Stimulated activated CD8-positive, alpha-beta memory T cell treated with anti-CD3 and anti-CD28 coated beads, Interleukin-7, amount 100 ng/mL, for 1 hour (primary cell): Measurements from ENCODE around the gene BACH1.

Experiments
- DNase-seq, 2 donors: peaks; one replicate each; pipeline ENCODE4 v3.0.0-alpha.2; 2020; ENCODE audit warnings: low read depth in 2 of 2

The BACH1 gene

DNA sequence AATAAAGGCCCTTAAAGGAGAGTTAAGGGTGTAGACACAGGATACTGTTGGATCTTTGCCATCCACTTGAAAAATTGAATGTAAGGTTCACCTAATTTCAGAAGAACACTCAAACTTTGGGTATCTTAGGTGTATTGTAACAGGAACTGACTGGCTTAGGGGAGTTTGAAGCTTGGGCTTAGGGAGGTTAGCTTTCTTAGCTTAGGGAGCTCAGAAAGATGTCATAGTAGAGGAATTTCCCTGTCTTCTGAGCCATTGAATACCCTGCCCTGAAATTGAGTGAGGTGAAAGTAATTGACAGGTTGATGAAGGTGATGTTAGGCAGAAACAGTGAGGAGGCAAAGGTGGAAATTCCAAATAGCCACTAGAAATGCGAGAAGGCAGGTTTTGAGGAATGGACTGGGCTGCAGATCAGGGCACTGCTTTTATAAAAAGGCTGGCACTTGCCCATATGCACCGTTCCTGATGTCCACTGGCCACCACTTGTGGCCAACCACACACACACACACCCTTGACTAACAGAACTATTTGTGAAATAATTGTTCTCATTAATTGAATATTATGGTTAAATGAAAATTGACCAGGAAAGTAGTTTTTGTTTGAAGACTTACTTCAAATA is 16.5 kb downstream of the BACH1 start:
- no peak for DNase-seq

DNA sequence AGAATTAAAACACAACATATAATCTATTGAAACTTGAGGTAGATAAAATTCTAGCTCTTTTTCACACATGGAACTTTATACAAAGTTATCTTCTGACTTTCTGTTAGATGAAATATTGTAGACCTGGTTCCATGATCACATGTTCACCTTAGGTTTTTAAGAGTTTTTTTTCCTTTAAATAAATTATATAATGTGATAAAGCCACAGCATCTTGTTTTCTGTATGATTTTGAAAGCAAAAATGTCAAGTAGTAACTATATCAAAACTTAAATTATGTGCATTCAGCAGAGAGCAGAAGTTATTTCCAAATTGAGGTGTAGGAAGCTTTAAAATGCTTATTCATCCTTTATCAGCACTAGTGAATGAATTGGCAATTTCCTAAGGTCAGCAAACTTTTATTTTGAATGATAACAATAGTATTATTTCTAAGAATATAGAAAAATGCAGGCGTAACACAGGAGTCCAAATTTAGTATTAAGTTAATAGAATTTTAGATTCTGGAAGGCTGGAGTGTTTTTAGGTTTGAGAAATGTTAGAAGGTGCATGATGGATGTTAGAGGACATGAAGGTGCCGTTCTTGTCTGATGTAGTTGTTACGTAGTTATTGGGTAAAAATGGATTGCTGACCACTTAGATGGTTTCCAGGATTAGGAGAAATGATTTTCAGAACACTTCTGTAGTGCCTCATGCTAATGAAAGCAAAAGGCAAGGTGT is 17.5 kb downstream of the BACH1 start:
- no peak for DNase-seq

DNA sequence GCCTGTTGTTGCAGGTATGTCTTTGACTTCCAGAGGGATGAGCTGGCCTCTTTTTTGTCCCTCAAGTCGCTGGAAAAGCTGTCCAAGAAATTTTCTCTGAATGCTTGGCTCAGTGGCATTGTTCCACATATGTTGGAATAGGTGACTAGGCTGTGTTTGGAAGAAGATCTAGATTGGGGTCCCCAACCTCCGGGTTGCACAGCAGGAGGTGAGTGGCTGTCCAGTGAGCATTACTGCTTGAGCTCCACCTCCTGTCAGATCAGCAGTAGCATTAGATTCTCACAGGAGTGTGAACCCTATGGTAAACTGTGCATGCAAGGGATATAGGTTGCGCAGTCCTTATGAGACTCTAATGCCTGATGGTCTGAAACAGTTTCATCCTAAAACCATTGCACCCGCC is 18.1 kb downstream of the BACH1 start:
- DNase-seq = no peak

DNA sequence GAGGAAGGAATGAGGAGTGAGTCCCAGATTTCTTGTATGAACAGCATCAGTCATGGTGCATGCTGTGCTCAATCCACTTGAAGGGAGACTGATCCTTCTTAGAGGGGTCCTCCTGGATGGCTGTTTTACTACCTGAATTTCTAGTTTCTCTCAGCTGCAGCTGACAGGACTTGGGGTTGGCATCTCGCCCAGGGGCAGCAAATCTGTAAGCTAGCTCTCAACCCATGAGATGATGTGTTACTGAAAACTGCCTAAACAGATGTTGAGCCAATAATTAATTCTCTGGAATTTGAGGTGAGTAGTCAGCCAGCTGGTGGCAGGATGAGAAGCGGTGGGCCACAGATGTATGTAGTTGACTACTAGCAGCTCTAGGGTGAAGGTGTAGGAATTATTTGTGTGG is 19.6 kb downstream of the BACH1 start:
- no peak for DNase-seq

DNA sequence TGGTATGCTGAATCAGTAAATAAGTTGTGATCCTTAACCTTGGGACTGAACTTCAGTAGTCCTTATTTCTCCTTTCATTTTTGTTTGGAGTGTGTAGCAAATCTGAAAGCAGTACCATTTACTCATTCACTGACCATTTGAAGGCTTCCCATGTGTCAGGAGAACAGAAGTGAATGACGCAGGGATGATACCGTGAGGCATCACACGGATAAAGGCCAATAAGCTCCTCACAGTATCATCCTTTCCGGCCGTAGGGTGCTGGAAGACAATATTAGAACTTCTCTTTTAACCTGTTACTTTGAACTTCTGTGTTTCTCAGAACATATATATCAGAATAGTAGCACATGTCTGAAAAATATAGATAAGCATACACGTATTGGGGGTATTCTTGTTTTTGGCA is 21.3 kb downstream of the BACH1 start:
- no peak for DNase-seq

DNA sequence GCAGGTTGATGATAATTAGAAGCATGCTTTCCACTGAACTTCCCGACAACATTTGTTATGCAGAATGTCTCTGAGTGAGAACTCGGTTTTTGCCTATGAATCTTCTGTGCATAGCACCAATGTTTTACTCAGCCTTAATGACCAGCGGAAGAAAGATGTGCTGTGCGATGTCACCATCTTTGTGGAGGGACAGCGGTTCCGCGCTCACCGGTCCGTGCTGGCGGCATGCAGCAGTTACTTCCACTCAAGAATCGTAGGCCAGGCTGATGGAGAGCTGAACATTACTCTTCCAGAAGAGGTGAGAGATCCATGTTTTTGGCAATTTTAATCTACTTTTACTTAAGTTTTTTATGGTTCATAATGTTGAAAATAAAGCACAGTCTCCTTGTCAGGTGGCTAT is 22.5 kb downstream of the BACH1 start:
- DNase-seq = no peak

DNA sequence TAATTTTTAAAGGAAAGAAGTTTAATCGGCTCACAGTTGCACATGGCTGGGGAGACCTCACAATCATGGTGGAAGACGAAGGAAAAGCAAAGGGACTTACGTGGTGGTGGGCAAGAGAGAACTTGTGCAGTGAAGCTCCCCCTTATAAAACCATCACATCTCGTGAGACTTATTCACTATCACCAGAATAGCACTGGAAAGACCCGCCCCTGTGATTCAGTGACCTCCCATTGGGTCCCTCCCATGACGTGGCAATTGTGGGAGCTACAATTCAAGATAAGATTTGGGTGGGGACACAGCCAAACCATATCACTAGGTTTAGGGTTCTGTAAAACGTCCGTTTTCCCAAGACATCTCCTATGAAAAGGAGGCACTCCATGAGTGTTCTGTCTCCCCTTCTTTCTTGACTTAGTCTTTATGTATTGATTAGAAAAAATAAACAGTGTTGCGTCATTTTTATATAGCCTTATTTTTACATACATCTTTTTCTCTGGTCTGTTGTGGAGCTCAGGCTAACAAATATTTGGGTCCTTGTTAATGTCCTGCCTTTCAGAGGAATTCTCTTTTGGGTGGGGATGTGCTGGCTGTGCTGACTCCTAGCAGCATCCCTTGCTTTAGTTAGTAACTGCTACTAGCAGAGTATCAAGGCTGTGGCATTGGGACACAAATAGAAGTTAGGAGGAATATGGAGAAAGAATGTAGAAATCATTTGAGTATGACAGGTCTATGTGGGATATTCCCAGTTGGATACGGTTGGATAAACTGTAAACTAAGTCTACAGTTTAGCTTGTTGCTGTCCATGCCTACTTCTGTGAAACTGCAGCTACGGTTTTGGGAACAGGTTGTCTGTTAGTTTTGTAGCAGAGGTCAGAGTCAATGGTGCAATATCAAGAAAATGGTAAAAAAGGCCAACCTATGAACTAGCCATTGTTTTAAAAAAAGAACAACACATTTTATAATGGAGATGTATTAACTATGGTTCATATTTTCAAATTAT is 23.5 kb downstream of the BACH1 start:
- no peak for DNase-seq

DNA sequence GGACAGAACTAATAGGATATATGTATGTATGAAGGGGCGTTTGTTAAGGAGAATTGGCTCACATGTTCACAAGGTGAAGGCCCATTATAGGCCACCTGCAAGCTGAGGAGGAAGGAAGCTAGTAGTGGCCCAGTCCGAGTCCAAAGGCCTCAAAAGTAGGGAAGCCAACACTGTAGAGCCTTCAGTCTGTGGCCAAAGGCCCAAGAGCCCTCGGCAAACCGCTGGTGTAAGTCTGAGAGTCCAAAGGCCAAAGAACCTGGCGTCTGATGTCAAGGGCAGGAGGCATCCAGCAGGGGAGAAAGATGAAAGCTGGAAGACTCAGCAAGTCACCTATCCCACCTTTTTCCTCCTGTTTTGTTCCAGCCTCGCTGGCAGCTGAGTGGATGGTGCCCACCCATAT is 24.5 kb downstream of the BACH1 start:
- no peak for DNase-seq

DNA sequence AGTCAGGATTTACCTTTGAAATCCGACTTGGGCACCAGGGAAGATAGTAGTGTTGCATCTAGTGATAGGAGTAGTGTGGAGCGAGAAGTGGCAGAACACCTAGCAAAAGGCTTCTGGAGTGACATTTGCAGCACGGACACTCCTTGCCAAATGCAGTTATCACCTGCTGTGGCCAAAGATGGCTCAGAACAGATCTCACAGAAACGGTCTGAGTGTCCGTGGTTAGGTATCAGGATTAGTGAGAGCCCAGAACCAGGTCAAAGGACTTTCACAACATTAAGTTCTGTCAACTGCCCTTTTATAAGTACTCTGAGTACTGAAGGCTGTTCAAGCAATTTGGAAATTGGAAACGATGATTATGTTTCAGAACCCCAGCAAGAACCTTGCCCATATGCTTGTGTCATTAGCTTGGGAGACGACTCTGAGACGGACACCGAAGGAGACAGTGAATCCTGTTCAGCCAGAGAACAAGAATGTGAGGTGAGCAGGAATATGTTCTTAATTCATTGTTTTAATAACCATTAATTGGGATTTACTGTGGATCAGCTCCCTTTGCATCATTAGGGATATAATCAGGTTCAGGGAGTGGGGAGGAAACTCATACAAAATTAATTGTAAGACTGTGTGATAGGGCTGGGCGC is 28.3 kb downstream of the BACH1 start:
- no peak for DNase-seq

DNA sequence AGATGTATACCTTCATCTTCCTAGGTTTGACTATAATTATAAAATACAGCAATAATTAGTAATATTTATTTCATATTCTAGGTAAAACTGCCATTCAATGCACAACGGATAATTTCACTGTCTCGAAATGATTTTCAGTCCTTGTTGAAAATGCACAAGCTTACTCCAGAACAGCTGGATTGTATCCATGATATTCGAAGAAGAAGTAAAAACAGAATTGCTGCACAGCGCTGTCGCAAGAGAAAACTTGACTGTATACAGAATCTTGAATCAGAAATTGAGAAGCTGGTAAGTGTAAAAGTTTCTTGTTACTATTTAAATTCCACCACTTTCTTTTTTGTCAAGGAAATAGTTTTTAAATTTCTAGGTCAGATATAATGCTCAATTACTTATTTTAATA is 30.7 kb downstream of the BACH1 start:
- no peak for DNase-seq

DNA sequence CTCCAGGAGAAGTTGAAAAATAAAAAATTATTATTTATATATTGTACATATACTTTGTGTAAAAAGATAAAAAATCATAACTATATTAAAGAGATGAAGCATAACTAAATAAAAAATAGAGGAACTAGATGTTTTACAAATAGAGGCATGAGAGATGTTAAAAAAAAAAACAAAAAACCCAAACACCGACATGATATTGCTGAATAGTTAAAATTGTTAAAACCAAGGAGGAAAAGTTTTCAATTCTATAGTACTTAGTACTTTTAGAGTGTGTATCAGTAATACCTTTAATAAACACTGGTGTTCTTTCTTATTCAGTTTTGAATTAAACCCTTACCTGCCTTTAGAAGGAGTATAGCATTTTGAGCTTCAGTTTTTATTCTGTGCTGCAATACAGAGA is 32.1 kb downstream of the BACH1 start:
- DNase-seq = no peak

DNA sequence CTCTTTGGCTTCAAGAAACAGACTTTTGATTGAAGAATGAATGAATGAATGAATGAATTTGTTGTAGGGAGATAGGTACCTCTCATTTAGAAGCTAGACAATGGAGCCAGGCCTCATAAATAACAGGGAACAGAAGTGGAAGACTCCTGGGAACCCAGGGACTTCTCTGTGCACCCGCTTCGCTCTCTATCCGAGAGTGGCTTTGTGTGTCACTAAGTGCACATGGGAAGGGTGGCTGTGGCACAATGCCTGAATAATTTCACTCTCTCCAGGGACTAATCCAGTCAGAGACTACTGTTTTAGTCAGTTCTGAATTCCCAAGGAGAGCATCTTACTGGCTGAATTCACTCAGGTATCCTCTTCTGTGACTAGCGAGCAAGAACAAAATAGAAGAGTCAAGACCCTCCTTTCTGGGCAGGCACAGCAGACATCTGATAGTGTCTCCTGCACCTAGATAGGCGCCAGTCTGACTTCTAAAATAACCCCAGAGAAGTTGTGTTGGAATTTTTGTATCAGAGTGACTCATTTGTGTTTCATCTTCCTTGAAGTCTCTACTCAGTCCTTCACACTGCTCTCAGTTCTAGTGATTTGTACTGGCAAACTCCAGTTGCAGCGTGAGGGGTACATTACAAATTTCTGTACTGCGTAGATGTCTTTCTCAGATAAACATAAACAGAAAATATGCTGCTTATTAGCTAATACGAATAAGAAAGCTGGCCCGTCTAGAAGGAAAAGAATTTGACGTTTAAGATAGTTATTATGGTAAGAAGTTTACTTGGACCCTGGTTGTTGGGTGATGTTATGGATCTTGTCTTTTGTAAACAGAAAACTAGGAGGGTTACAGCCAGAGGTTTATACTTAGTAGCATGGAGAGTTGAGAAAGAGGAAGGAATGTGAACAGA is 34.0 kb downstream of the BACH1 start:
- DNase-seq = no peak

DNA sequence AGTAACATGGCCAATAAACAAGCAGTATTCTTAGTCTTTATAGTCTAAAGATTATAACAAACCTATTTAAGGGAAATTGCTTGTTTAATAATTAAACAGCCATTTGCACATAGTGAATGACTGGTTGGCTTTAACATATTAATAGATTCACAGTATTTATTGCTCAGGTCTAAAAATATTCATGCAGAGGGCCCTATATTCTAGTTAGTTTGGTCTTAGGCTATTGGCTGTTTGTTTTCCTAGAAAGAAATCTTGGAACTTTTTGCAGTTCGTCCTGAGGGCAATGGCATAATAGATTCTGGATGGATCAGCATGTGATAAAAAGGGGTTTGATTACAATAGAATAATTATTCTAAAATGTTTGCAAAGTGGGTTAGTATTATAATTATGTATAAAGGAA is 34.7 kb downstream of the BACH1 start:
- no peak for DNase-seq

DNA sequence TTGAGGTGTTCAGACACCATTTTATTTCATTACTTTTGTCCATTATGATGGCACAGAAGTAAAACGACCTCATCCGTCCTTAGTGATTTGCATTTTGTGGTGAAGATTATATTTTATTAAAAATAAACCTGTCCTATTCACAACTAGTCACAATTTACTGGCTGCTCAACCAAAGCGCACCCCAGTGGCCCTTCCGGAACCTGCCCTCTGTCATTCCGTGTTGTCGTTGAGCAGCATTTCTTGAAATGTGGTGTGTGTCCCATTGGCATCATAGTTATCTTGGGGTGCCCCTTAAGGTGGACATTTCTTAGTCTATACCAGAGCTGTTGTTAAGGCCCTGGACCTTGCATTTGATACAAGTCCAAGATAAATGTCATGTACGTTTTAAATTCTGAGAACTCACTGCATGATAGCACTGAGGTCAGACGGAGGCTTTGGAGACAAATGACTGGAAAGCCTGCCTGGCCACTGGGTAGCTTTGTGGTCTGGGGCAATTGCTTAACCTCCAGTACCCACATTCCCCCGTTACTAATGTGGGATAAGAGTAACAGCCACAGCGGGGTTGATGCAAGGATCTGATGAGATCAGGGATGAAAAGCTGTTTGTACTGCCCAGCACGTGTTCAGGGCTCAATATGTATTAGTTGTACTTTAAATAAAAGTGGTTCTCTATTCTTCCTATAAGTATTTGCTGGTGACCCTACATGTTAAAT is 36.2 kb downstream of the BACH1 start:
- DNase-seq = no peak

DNA sequence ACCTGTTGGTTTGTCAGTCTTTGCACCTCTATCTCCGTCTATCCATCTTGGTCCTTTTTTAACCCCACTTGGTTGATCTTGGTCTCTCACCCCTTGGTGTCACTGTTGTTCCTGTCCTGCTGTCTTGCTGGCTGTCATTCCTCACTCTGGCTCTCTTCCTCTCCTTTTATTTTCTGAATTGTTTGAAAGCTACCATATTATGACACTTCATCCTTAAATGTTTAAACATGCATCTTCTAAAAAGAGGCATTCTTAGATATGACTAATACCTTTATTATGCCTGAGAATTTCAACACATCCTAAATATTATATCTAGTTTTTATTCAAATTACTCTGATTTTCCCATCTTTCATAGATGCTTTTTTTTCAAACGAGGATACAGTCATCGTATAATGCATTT is 37.0 kb downstream of the BACH1 start:
- no peak for DNase-seq

DNA sequence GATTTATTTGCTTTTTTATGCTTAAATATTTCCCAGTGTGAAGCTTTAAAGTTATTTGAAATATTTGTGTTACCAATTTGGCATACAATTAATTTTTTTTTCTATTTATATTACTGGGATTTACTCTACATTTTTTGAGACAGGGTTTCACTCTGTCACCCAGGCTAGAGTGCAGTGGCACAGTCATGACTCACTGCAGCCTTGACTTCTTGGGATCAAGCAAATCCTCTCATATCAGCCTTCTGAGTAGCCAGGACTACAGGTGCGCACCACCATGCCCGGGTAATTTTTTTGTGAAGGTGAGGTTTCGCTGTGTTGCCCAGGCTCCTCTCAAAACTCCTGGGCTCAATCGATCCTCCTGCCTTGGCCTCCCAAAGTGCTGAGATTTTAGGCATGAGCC is 39.5 kb downstream of the BACH1 start:
- no peak for DNase-seq

DNA sequence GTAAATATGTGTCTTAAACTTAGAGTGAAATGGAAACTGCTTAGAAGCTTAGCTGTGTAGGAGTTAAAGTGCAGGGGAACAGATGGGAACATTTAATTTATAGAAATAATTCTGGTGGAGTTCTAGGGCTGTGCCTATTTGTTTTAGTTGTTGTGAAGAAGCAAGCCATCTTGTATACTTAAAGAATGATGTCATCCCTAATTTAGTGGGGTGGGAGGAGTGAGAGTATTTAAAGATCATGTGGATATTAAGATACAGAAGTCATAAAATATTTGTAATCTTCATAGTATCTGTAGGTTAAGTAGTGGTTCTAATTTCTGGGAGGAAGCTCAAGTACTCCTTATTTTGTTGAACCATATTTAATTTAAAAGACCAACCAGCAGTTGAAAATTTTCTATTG is 41.5 kb downstream of the BACH1 start:
- no peak for DNase-seq

DNA sequence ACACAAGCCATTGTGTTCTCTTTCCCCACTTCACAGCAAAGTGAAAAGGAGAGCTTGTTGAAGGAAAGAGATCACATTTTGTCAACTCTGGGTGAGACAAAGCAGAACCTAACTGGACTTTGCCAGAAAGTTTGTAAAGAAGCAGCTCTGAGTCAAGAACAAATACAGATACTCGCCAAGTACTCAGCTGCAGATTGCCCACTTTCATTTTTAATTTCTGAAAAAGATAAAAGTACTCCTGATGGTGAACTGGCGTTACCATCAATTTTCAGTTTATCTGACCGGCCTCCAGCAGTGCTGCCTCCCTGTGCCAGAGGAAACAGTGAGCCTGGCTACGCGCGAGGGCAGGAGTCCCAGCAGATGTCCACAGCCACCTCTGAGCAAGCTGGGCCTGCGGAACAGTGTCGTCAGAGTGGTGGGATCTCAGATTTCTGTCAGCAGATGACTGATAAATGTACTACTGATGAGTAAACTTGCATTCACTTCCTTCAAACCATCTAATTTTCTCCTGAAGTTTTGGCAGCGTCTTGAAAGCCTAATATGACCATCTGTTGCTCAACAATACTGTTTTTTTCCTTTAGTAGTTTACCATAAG is 43.7 kb downstream of the BACH1 start:
- no peak for DNase-seq

DNA sequence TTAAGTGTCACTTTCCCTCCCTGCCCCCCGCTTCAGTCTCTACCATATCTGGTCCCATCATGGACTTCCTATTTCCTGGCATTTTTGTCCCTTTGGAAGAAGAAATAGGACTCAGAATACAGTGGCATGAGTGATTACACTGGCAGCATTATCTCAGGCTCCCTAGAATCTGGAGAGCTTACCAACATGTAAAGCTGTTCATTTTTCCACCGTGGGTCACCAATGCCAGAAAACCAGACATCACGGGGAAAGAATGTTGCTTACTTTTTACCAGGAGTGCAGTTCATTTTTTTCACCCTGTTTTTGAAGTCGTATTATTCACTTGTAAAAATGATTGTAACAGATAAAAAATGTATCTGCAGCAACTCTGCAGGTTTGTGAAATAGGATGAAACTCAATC is 44.8 kb downstream of the BACH1 start:
- DNase-seq = no peak

DNA sequence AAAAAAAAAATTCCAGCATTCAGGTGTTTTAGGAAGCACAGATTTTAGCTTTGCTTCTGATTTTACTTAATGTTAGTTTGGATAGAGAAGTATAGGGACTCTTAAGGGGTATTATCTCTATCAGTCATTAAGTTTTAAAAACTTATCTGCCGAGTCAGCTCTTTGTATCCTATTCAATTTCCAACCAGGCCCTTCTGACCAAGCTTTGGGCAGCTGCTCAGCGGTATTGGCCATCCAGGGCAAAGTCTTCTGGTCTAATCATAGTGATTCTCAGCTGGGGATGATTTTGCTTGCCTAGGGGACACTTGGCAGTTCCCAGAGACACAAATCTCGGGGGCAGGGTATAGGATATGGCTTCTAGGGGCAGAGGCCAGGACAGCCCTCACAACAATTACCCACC is 47.6 kb downstream of the BACH1 start:
- no peak for DNase-seq
